Lung (tissue), 12 donors: ENCODE measurements around the gene DOCK10. TPM values are rescaled to one million over a fixed set of nuclear protein-coding genes. Genes with fewer than 3 reads are reported as not detected.
A peak's percentile ranks its signal among the peaks of the same experiment; 100 is the strongest.

Experiments
- ATAC-seq: fragments of 200-7000 bp; cut with Tn5 transposase; one replicate; pipeline ENCODE4 v1.9.1; 2020; ENCODE audit warnings: moderate number of reproducible peaks; ENCODE audit not compliant: insufficient read depth, low FRiP score
- DNase-seq, 3 donors: peaks; one replicate each; pipeline ENCODE4 v3.0.0-alpha.2; 2013 to 2017
- H3K27ac ChIP-seq, 2 donors: one replicate each; pipeline ENCODE4 v1.5.1; 2013; ENCODE audit warnings: mild to moderate bottlenecking in 2 of 2, moderate library complexity in 2 of 2, control low read depth in 1 of 2, inconsistent platforms in 1 of 2, low read depth in 1 of 2, low read length in 1 of 2
- H3K27me3 ChIP-seq, 3 donors: one replicate each; pipeline ENCODE4 v1.5.1; 2013; ENCODE audit warnings: low read length in 2 of 3; ENCODE audit not compliant: control insufficient read depth in 3 of 3, insufficient read depth in 3 of 3
- H3K36me3 ChIP-seq, 4 donors: one replicate each; pipeline ENCODE4 v1.5.1; 2013; ENCODE audit warnings: low read length in 4 of 4, mild to moderate bottlenecking in 1 of 4, moderate library complexity in 1 of 4; ENCODE audit not compliant: control insufficient read depth in 4 of 4, insufficient read depth in 4 of 4
- H3K4me1 ChIP-seq, 5 donors: one replicate each; pipeline ENCODE4 v1.5.1; 2013; ENCODE audit warnings: low read length in 5 of 5, mild to moderate bottlenecking in 2 of 5, moderate library complexity in 1 of 5; ENCODE audit not compliant: control insufficient read depth in 5 of 5, insufficient read depth in 5 of 5
- H3K4me3 ChIP-seq: one replicate; pipeline ENCODE4 v1.5.1; 2013; ENCODE audit warnings: mild to moderate bottlenecking, control low read depth, moderate library complexity
- H3K9ac ChIP-seq, 2 donors: one replicate each; pipeline ENCODE4 v1.5.1; 2013; ENCODE audit warnings: low read length in 2 of 2, control low read depth in 1 of 2; ENCODE audit not compliant: insufficient read depth in 1 of 2
- H3K9me3 ChIP-seq, 4 donors: one replicate each; pipeline ENCODE4 v1.5.1; 2013; ENCODE audit warnings: low read length in 3 of 4, mild to moderate bottlenecking in 1 of 4, moderate library complexity in 1 of 4; ENCODE audit not compliant: control insufficient read depth in 4 of 4, insufficient read depth in 3 of 4
- WGBS, 2 donors: extraction: QIAGEN DNeasy Blood & Tissue Kit; methylation state at CpG; one replicate each; pipeline ENCODE4 v1.1.7; 2013; 5-methylcytosine and 5-hydroxymethylcytosine counted together
- polyA plus RNA-seq, 2 donors: library from polyadenylated mRNA; stranded (reverse); fragments of 200-250 nt; gene quantifications; one replicate each; pipeline ENCODE4 v1.2.1, GENCODE V29; 2013
- total RNA-seq, 2 donors: library from RNA; depleted of rRNA in 1 of 2; stranded (reverse); fragments of >200 nt in 1 of 2; gene quantifications; one replicate each; pipeline ENCODE4 v1.2.1, GENCODE V29; 2014 to 2021
- TF ChIP-seq, protein P1 (sequence below): IDR thresholded peaks from 2 replicates; pipeline ENCODE4 v1.5.1; 2012; ENCODE audit warnings: mild to moderate bottlenecking; ENCODE audit errors: control extremely low read depth, extremely low read depth
- donor health status: control.
- donor health status: control.
- donor health status: Bipolar disorder and iron deficiency.
- donor health status: healthy.
- donor health status: DM: yes; HTN: yes; CAD: no.

Gene DOCK10
- total and polyA plus RNA-seq, 4 donors = 3.1 to 39.8 (median 18.0) TPM

DNA sequence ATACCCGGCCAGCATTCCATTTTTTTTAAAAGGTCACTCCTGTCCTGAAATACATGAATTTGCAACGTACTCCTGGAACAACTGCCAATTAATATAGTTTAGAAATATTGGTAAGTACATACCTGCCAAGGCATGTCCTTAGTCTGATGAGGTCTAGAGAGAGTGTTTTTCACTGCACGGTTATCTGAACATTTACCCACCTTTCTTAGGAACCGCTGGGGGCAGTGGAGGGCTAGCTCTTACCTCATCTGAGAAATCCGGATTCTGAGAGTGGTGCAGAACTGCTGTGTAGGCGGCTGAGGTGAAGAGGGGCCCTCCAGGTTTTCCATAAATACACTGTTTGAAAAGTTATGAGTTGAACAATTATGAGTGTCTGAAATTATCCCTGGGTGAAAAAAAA lies 193.0 kb downstream of the DOCK10 start:
- TF ChIP-seq, protein P1, sequence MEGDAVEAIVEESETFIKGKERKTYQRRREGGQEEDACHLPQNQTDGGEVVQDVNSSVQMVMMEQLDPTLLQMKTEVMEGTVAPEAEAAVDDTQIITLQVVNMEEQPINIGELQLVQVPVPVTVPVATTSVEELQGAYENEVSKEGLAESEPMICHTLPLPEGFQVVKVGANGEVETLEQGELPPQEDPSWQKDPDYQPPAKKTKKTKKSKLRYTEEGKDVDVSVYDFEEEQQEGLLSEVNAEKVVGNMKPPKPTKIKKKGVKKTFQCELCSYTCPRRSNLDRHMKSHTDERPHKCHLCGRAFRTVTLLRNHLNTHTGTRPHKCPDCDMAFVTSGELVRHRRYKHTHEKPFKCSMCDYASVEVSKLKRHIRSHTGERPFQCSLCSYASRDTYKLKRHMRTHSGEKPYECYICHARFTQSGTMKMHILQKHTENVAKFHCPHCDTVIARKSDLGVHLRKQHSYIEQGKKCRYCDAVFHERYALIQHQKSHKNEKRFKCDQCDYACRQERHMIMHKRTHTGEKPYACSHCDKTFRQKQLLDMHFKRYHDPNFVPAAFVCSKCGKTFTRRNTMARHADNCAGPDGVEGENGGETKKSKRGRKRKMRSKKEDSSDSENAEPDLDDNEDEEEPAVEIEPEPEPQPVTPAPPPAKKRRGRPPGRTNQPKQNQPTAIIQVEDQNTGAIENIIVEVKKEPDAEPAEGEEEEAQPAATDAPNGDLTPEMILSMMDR = no peak
- H3K27ac ChIP-seq = no peak overlapping the region
- H3K4me1 ChIP-seq = peaks cover 0 to 32% (median 0%) of the 10 kb centered on the region in 5 donors
- no peaks in the 10 kb centered on the region for H3K9me3 ChIP-seq
- ATAC-seq (no peak), DNase-seq (peak in 2 of 3 donors; percentile 8 to 17)
- peaks cover 0 to 31% (median 13%) of the 10 kb centered on the region in 4 donors for H3K36me3 ChIP-seq
- no peak overlapping the region for H3K4me3 ChIP-seq
- 78 to 90% methylated on average over 6 of the region's 6 CpGs for WGBS, 2 donors
- no peak overlapping the region for H3K9ac ChIP-seq
- no peaks in the 10 kb centered on the region for H3K27me3 ChIP-seq

DNA sequence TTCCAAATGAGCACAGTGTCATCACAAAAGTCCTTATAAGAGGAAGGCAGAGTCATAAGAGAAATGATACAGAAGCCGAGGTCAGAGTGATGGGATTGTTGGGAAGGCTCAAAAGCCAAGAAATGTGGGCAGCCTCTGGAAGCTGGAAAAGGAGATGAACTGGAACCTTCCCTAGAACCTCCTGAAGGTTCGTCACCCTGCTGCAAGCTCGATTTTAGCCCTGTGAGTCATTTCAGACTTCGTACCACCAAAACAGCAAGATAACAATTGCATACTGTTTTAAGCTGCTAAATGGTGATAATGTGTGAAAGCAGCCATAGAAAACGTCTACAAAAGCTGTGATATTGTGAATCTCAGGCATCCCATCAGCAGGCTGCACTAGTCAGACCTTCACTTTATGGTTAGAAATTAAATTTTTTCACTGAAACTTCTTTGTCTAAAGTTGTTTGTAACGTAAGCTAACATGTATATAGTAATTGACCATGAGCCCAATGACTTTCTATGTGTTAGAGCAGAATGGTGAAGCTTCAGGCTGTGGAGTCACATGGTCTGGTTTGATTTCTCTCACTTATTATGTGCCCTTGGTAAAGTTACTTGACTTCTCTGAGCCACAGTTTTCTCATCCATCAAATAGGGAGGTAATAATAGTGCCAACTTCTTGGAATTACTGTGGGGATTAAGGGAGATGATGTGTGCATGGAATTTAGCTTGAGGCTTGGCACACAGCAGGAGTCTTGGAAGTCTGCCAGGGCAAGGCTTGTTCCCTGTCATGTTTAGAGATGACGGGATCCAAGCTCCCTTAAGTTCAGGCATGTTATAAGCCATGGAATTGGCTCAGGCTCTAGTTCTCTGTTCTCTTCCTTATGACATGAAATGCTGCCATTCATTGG lies 194.1 kb downstream of the DOCK10 start:
- 68 to 81% methylated on average over 7 of the region's 7 CpGs for WGBS, 2 donors
- Histone ChIP-seq H3K9me3 (no peaks in the 10 kb centered on the region), H3K4me3 (no peak overlapping the region), H3K27ac (no peak overlapping the region), H3K36me3 (peaks cover 0 to 36% (median 14%) of the 10 kb centered on the region in 4 donors), H3K9ac (no peak overlapping the region), H3K27me3 (no peaks in the 10 kb centered on the region), H3K4me1 (peaks cover 0 to 32% (median 0%) of the 10 kb centered on the region in 5 donors)
- TF ChIP-seq, protein P1 = no peak
- peak; percentile 81 to 91 (median 88) for DNase-seq
- ATAC-seq = no peak

GRCh38 chr2:224847381-224847780 lies 194.9 kb downstream of the DOCK10 start:
- H3K4me1 ChIP-seq = peaks cover 0 to 32% (median 0%) of the 10 kb centered on the region in 5 donors
- H3K36me3 ChIP-seq = peaks cover 0 to 43% (median 15%) of the 10 kb centered on the region in 4 donors
- H3K4me3 ChIP-seq = no peak overlapping the region
- H3K27ac ChIP-seq = no peak overlapping the region
- DNase-seq (peak; percentile 44 to 85 (median 78)), ATAC-seq (no peak)
- peaks cover 0 to 2% (median 0%) of the 10 kb centered on the region in 4 donors for H3K9me3 ChIP-seq
- TF ChIP-seq, protein P1 = no peak
- WGBS, 2 donors = 86 to 89% methylated on average over 2 of the region's 2 CpGs
- no peak overlapping the region for H3K9ac ChIP-seq
- no peaks in the 10 kb centered on the region for H3K27me3 ChIP-seq
